ENCODE results near the gene KIAA0513.

Gene KIAA0513

DNA sequence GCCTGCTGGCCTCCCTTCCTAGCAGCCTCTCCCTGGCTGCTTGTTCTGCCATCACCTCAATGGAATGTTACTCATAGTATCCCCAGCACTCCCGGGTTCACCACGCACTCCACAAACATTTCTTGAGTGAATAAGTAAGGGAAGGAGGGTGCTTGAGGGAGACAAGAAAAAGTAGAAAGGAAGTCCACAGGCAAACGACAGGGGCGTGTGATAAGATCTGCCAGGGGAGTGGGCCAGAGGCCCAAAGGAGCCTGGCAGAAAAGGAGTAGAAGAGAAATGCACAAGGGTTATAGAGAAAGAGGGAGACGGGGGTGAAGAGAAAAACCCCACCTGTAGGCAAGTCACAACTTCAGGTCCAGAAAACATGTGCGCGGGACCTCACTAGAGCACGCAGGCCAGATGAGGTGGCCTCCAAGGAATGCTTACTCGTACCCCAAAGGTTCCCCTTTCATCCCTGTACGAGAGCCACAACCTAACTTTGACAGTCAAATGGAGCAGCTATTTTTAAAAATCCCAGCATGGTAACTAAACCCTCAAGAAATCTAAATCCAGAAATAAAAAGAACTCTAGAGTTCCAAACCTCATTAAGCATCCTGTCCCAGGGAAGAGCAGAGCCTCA is 22.9 kb upstream of the KIAA0513 start:
- peak; percentile 92 for DNase-seq (ENCODE audit: low read depth)

DNA sequence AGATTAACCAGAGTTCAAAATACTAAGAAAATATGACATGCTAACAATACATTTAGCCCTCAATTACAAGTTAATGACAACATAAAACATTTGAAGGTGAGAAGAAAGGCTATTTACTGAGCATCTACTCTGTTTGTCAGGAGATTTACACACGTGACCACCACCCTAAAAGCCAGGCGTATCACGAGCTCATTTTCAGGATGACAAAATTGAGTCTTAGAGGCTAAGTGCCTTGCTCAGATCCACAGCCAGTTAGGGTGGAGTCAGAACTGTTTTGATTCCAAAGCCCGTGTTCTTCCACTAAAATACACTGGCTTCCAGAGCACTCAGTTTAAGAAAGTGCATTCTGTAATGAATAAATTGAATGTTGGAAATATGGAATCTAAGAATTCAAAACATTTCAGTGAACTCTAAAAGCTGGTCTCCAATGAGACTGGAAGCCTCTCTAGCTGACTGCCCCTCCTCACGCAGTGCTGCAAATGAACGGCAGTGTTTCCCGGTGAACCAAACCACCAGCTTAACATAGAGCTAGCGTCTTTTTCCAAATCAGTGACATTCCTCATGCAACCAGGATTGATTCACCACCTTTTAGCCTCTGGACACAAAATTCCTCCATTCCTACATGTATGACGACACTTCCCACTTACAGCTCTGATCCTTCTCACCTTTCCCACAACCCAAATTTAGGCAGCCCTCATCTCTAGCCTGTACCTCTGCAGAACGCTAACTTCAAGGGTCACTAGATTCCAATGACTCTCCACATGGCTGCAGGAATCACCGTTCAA is 22.1 kb upstream of the KIAA0513 start:
- no peak for DNase-seq (ENCODE audit: low read depth)

DNA sequence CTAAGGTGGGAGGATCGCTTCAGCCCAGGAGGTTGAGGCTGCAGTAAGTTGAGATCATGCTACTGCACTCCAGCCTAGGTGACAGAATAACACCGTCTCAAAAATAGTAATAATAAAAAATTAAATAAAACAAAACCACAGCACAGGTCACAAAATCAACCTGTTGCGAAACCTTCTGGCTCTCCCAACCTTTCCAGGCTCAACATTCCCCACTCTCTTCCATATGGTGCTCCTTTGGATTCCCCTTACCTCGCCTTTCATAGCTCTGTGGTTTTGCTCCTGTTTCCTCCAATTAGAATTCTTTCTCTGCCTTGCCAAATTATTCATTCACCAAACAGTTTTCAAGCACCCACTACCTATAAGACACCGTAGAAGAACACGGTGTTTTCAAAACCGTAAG is 21.0 kb upstream of the KIAA0513 start:
- DNase-seq (ENCODE audit: low read depth), result no peak

DNA sequence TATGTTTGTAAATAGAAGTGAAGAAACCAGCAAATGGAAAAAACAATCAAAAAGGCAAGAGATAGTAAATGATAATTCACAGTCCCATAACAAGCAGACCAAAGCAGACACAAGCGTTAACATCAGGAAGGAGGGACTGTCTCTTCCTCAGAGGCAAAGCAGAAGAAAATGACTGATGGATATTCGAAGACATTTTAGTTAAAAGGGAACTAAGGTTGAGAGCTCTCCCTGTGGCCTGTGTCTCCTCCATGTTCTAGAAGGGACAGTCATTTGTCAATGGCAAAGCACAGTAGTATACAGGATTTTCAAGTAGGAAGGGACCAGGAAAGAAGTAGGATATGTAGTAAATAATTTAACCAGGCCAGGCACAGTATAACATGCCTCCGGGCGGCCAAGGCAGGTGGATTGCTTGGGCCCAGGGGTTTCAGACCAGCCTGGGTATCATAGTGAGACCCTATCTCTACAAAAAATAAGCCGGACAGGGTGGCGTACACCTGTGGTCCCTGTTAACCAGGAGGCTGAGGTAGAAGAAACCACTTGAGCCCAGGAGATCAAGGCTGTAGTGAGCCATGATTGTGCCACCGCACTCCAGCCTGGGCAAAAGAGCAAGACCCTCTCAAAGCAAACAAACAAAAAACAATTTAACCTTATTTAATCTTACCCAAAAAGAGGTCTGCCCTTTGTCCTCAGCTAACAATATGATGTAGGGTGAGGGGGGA is 19.9 kb upstream of the KIAA0513 start:
- DNase-seq (ENCODE audit: low read depth), result no peak

DNA sequence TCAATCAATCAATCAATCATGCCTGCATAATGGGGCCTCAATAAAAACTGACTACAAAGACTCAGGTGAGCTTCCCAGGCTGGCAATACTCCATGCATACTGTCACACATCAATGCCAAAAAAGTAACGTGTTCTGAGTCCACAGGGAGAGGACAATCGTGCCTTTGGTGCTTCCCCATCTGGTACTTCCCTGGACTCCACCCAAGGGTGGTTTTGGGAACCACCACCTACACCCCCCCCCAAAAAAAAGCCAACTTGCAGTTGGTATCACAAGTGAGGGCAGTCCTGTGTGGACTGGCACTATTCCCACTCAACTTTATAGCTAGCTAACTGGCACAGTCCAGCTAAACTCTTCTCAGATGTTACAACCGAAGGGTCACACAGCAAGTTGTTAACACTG is 19.3 kb upstream of the KIAA0513 start:
- no peak for DNase-seq (ENCODE audit: low read depth)

DNA sequence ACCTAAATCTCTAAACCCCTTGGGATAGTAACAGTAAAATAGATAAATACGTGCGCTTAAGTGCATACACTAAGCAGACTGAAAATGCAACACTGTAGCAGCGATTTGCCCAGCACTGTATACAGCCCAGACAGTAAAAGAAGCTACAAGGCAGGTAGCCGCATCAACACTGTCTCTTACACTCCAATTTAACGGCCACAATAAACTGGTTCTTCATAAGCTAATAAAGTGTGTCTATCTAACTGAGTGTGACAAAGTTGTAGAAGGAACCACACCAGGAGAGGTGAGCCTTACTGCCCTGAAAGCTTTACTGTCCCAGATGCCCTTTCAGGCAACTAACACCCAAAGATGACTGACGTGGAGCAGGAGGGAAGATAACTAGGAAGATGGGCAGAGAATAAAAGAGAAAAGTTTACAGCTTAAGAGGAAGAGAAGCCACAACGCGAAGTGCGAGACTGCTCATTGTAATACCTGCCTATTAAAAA is 17.1 kb upstream of the KIAA0513 start:
- DNase-seq (ENCODE audit: low read depth), result no peak

DNA sequence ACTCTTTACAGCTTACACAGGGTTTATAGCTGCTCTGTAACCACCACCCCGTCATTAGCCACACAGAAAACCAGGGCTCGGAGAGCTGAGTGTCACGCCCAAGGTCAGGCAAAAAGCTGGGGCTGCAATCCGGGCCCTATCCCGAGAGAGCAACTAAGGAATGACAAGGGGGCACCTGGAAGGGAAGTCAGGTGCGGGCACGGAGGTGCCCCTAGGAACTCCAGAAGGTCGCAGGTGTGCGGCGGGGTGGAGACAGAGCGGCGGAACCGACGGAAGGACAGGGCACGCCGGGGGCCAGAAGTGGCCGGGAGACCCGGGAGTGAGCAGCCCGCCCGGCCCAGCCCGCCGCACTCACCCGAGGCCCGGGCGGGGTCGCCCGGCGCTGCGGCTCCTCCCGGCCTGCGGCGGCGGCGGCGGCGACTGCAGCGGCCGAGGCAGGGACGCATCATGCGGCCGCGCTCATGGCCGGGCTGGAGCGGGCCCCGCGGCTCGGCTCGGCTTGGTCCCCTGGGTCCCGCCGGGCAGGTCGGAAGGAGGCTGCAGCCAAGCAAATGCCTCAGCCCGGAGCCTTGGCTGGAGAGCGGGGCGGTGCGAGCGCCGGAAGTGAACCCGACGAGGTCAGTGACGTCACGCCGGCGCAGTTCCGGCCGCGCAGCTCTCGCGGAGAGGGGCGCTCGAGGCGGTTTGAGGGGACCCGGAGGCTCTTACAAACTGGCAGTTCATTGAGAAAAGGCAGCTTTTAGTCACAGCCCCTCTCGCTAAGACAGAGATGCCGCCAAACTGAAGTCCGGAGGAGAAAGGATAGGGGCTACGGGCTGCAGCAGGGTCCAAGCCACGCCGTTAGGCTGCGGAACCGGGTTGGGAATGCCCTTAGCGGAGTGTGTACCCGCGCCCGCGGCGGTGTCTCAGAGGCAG is 16.4 kb upstream of the KIAA0513 start, which contains the start of gene ZDHHC7:
ZDHHC7 (minus strand) TSS at position 605 of the 915 bp plus-strand sequence. CDS start 20,917 bp downstream, outside the sequence.
- DNase-seq (ENCODE audit: low read depth), result peak; percentile 63

DNA sequence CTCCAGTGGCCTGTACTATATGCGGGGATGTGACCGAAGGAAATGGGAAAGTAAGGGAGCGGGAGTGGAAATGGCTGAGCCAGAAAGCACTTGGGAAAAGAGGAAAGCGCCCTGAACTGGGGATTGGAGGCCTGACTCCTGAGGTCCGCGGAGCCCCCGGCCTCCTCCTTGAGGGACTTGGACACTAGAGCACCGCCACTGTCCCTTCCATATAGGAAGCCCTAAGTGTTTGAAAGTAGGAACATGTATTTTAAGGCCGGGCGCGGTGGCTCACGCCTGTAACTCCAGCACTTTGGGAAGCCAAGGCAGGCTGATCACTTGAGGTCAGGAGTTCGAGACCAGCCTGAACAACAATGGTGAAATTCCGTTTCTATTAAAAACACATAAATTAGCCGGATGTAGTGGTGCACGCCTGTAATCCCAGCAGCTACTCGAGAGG is 15.7 kb upstream of the KIAA0513 start:
- no peak for DNase-seq (ENCODE audit: low read depth)

DNA sequence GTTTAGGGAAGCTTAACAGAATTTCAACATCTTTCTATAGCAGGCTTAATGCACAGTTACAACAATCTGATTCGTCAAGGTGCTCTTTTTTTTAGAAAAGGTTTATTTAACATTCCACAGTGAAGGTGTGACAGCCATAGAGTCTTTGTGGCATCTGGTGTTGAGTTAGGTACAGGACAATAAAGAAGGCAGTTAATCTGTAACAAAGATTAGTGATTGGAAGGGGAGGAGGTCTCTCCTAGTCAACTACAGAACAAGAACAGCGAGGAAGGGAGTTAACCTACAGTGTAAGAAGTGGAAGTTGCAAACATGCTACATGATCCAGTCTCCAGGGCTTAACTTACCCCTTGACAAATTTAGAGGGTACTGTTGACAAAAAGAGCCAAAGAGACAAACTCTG is 13.3 kb upstream of the KIAA0513 start:
- DNase-seq (ENCODE audit: low read depth), result no peak

DNA sequence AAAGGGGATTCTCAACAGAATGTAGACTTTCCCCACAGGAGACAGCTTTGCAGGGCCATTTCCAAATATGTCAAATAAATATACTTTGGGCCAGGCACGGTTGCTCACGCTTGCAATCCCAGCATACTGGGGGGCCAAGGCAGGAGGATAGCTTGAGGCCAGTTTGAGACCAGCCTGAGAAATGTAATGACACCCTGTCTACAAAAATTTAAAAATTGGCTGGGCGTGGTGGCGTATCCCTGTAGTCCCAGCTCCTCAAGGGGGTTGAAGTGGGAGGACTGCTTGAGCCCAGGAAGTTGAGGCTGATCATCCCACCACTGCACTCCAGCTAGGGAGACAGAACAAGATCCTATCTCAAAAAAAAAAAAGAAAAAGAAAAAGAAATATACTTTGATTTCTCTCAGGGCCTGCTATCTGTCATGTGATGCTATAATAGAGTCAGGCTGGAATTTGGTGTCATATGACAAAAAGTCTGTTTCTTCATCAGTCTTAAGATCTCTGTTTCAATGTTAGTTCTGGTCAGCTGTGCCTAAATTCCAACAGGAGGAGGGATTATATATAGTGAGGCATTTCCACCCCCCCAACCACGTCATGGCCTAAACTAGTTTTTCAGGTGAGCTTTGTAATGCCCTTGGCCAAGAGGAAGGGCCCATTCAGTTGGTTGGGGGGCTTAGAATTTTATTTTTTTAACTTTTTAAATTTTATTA is 12.0 kb upstream of the KIAA0513 start:
- DNase-seq (ENCODE audit: low read depth), result no peak

DNA sequence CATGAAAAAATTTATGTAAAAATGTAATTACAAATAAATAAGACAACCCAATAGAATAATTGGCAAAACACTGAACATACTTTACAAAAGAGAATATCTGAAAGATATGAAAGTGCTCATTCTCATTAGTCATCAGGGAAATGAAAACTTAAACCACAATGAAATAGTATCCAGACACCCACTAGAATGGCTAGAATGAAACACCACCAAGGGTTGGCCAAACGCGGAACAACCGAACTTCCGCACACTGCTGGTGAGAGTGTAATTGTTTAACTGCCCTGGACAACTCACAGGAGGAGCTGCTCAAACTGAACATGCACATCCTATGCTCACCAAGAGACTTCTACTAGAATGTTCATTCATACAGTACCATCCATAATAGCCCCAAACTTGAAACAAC is 10.4 kb upstream of the KIAA0513 start:
- no peak for DNase-seq (ENCODE audit: low read depth)

DNA sequence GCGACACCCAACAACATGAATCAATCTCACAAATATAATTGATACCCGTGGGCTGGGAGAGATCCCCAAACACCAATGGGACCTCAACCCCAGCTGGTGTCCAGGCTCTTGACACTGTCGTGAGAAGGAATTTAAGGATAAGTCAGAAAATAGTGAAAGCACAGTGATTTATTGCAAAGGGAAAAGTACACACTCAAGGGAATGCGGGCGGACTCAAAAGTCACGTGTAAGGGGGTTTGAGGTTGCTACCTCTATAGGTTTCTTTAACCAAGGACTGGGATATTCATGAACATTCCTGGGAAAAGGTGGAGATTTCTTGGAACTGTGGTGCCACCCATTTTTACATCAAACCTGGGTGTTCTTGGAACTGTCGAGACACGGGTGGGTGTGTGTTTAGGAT is 10.0 kb upstream of the KIAA0513 start:
- no peak for DNase-seq (ENCODE audit: low read depth)

DNA sequence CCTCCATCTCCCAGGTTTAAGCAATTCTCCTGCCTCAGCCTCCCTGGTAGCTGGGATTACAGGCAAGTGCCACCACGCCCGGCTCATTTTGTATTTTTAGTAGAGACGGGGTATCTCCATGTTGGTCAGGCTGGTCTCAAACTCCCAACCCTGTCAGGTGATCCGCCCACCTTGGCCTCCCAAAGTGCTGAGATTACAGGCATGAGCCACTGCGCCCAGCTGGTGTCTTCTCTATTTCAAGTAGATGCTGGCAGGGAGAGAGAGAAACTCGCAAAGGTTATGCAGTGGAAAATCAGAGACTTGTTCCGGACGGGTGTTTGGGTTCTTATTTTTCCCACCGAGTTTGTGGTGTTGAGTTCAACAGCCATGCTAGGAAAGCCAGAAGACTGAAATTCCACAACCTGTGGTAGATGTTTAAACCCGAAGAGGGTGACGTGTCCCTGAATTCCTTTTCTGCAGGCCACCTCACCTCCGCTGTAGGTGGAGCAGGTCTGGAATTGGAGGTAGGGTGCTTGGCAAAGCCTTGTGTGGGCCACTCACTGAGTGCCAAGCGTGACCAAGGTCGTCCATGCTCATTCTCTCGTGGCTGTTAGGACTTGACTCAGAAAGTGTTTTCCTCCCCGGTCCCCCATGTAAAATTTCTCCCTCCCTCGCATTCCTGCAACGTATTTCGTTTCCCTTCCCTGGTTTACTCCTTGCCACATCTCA is 8.9 kb upstream of the KIAA0513 start:
- DNase-seq (ENCODE audit: low read depth), result no peak

DNA sequence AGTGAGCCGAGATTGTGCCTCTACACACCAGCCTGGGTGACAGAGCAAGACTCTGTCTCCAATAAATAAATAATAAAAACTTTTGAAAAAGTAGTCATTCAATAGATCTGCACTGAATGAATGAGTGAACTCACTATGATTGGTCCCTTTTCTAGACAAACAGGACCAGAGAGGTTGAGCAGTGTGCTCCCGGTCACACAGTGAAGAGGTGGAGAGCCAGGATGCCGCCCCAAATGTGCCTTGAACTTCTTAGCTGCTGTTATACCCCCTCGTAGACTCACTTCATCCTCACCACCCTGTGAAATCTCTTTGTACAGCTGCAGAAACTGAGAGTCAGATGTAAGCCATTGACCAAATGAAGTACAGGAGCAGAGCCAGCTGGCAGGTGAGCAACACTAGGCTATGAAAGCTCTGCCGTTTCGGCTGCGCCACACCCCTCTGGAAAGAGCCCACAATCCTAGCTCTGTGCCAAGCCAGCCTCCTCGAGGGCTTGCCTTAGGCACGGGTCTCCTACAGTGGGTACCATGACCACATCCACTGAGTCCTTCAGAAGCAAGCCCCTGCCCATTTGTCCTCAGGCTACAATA is 7.8 kb upstream of the KIAA0513 start:
- DNase-seq (ENCODE audit: low read depth), result no peak

DNA sequence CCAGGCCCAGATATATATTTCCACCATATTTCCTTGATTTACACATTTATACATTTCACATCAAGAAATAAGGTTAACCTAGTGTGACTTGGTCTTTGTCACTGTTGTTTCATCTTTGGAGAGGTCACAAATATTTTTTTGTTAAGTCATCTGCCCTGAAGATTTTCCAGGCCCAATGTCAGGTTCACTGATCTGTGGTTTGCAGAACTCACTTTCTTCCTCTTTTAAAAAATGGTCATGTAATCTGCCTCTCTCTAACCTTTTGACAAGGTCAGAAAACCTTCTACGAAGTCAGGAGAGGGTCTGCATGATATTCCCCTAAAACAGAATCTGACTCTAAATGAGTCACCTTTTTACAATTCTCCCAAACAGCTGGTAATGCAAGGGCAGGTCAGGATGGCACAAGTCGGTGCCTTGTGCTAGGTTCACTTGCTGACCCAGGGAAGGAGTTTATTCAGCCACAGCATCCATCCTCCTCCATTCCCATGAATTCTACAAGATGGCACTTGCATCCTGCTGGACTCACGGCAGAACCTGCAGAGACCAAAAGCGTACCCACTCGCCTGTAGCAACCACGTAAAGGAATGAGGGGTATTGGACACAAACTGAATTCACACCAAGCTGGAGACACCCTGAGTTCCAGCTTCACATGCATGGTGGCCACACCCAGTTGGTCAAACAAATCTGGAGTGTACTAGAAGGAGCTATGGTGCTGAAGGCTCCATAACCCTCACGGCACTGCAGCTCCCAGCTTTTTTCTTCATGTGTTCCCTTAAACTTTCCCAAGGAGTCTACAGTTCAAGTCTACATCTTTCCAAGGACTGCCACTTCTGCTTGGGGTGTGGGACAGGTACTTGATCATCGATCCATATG is 1.6 kb upstream of the KIAA0513 start:
- DNase-seq (ENCODE audit: low read depth), result no peak

DNA sequence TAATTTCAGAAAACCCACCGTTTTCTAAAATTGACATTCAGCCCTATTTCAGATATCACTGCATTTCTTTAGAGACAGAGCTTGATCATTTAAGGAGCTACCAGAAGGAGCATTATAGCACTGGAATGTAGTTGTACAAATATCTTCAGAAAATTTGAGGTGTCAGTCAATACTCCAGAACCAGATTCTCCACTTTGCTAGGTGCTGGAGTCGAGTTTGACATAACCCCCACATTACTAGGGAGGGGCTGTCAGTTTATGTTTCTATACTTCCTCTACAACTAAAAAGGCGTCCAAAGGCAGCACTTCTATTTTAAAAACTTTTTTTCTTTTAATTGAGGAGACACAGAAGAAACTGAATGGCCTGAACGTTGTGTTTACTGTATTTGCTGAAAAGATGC is 892 bp upstream of the KIAA0513 start:
- no peak for DNase-seq (ENCODE audit: low read depth)

DNA sequence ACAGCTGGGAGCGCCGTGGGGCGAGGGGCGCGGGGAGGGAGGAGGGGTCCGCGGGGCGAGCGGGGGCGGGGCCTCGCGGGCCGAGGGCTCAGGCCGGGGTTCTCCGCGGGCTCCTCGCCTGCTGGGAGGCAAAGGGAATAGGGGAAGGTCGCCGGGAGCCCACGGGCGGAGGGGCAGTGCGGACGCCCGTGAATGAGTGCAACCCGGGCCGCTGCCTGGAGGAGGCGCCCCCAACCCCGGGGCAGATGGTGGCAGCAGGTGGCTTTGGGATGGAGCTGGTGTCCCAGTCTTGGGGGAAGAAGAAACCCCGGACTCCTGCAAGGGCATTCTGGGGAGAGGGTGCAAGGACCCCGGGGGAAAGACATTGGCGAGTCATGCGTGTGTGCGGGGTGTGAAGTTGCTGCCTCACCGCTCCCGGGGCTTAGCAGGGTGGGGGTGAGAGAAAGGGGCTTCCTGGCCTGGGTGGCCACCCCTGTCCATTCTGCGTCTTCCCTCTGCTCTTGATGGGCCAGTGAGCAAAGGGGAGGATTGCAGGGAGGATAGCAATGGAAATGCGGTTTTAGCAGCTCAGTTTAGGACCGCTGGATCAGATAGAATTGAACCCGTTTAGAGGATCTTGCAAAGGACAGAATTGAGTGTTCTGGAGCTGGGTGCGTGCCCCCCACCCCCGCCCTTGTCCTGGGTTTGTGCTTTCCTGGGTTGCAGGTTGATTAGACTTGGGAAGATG is 526 bp downstream of the KIAA0513 start:
- DNase-seq (ENCODE audit: low read depth), result no peak

DNA sequence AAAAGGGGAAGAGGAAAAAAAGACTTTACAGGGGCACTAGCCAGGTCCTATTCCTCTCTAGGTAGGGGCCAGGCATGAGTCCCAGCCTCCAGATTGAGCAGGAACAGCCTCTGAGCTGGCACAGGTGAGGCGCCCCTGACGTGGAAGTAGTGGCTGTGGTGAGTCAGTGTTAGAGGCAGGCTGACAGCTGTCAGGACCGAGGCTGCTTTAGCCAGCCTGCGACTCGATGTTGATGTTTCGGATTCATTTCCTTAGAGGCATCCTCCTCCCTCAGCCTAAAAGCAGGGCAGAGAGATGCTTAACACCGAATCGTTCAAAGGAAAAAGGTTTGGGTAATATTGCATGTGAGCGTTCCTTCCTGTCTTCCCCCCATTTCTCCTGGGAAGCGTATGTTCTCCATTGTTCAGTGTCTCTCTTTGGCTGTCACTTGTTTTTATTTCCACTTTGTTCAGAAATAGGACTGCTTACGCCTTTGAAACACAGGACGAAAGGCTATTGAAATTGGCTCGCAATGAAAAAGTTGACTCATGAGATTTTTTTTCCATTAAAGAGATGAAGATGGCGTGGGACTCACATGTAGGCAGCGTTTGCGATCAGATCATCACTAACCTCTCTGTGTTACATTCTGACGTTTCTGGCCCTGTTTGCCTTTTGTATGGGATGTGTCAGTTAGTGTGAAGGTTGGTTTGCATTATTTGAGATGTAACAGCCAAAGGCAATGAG is 1.3 kb downstream of the KIAA0513 start:
- DNase-seq (ENCODE audit: low read depth), result no peak

Data from HS-27A (cell line).